Tibial artery (tissue), 4 donors: Measurements from ENCODE around the gene ILF2.
"Not testable (repeated sequence)": the region's sequence is repeated elsewhere in the genome, so short reads cannot be mapped to it uniquely, and the experiment has no call there.

ENCODE experiments used
- DNase-seq, 2 donors: peaks; one replicate each; pipeline ENCODE4 v3.0.0-alpha.2; 2019
- H3K27ac ChIP-seq, 2 donors: fragments of 200-600 bp; sonication (generic) in 1 of 2; 1 replicate in 1 of 2; 2 replicates in 1 of 2; pipeline ENCODE4 v1.5.1; 2018 to 2019; ENCODE audit warnings: mild to moderate bottlenecking in 1 of 2
- H3K27me3 ChIP-seq, 2 donors: fragments of 200-600 bp; sonication (generic) in 1 of 2; one replicate each; pipeline versions ENCODE4 v1.5.1 to v1.6.0; 2016 to 2019
- H3K36me3 ChIP-seq, 3 donors: fragments of 200-600 bp; sonication (generic) in 2 of 3; one replicate each; pipeline ENCODE4 v1.5.1; 2016 to 2019; ENCODE audit warnings: mild to moderate bottlenecking in 2 of 3
- H3K4me1 ChIP-seq, 4 donors: fragments of 200-600 bp; sonication (generic) in 2 of 4; 1 replicate in 3 of 4; 2 replicates in 1 of 4; pipeline ENCODE4 v1.5.1; 2016 to 2019
- H3K4me3 ChIP-seq, 2 donors: fragments of 200-600 bp; sonication (generic) in 1 of 2; 1 replicate in 1 of 2; 2 replicates in 1 of 2; pipeline ENCODE4 v1.5.1; 2018 to 2019; ENCODE audit warnings: mild to moderate bottlenecking in 2 of 2
- H3K9me3 ChIP-seq, 3 donors: fragments of 200-600 bp; sonication (generic) in 1 of 3; one replicate each; pipeline ENCODE4 v1.5.1; 2016 to 2019
- CTCF ChIP-seq, 2 experiments: fragments of 200-600 bp in 1 of 2; fragments of 450-650 bp in 1 of 2; IDR thresholded peaks; one replicate each; pipeline ENCODE4 v1.5.1; 2017 to 2019; ENCODE audit warnings: antibody characterized with exemption in 2 of 2, mild to moderate bottlenecking in 1 of 2, moderate library complexity in 1 of 2
- intact Hi-C: fragments of 100-400 bp; cut with DNase I; formaldehyde crosslinking; loops from one replicate; pipeline ENCODE4 v1.15.0; 2023; ENCODE audit warnings: low total_unique reads

The ILF2 gene

GRCh38 chr1:153643816-153644215 is 27.0 kb downstream of the ILF2 start:
- no peaks in the 10 kb centered on the region for H3K27me3 ChIP-seq
- peak overlapping the region; percentile 10 to 32 for H3K27ac ChIP-seq
- no peaks in the 10 kb centered on the region for H3K9me3 ChIP-seq
- intact Hi-C loops: no loop called here
- peaks cover 0 to 20% (median 4%) of the 10 kb centered on the region in 4 donors for H3K4me1 ChIP-seq
- peaks cover 70 to 82% (median 74%) of the 10 kb centered on the region in 3 donors for H3K36me3 ChIP-seq
- H3K4me3 ChIP-seq: no peak overlapping the region
- no peak for DNase-seq
- no peak for TF ChIP-seq CTCF (IDR thresholded peaks at IDR 0.05)

- Histone ChIP-seq H3K27ac (peak overlapping the region; percentile 10 to 32), H3K4me1 (peaks cover 0 to 24% (median 4%) of the 10 kb centered on the region in 4 donors), H3K27me3 (no peaks in the 10 kb centered on the region), H3K36me3 (peaks cover 77 to 89% (median 81%) of the 10 kb centered on the region in 3 donors), H3K4me3 (no peak overlapping the region), H3K9me3 (no peaks in the 10 kb centered on the region)
- no peak for TF ChIP-seq CTCF (IDR thresholded peaks at IDR 0.05)
- peak in 1 of 2 donors; percentile 54 for DNase-seq
- intact Hi-C loops: no loop called here
Observed at GRCh38 chr1:153643100-153643499, 27.7 kb downstream of the ILF2 start.

GRCh38 chr1:153642161-153642560 is 28.6 kb downstream of the ILF2 start:
- H3K36me3 ChIP-seq: peaks cover 87 to 99% (median 91%) of the 10 kb centered on the region in 3 donors
- H3K4me1 ChIP-seq: peaks cover 0 to 32% (median 8%) of the 10 kb centered on the region in 4 donors
- H3K27me3 ChIP-seq: no peaks in the 10 kb centered on the region
- no peak for TF ChIP-seq CTCF (IDR thresholded peaks at IDR 0.05)
- intact Hi-C loops: no loop called here
- H3K4me3 ChIP-seq: no peak overlapping the region
- no peaks in the 10 kb centered on the region for H3K9me3 ChIP-seq
- peak in 1 of 2 donors; percentile 51 for DNase-seq
- H3K27ac ChIP-seq: no peak overlapping the region

GRCh38 chr1:153640861-153641260 is 29.9 kb downstream of the ILF2 start:
- peaks cover 0 to 45% (median 16%) of the 10 kb centered on the region in 4 donors for H3K4me1 ChIP-seq
- no peaks in the 10 kb centered on the region for H3K9me3 ChIP-seq
- DNase-seq: no peak
- no peak overlapping the region for H3K4me3 ChIP-seq
- peaks cover 90 to 99% (median 96%) of the 10 kb centered on the region in 3 donors for H3K36me3 ChIP-seq
- TF ChIP-seq CTCF (IDR thresholded peaks at IDR 0.05): no peak
- no peak overlapping the region for H3K27ac ChIP-seq
- no peaks in the 10 kb centered on the region for H3K27me3 ChIP-seq
- intact Hi-C loops: no loop called here

GRCh38 chr1:153640213-153640612 is 30.6 kb downstream of the ILF2 start:
- intact Hi-C loops, H3K27me3 ChIP-seq, H3K27ac ChIP-seq, H3K4me3 ChIP-seq, H3K9me3 ChIP-seq: not testable (repeated sequence)
- DNase-seq: peak in 1 of 2 donors; percentile 25
- Histone ChIP-seq H3K36me3 (peaks cover 84 to 92% (median 89%) of the 10 kb centered on the region in 3 donors), H3K4me1 (peaks cover 0 to 52% (median 22%) of the 10 kb centered on the region in 4 donors)

GRCh38 chr1:153639280-153639679 is 31.5 kb downstream of the ILF2 start:
- Histone ChIP-seq H3K36me3 (peaks cover 77 to 83% (median 81%) of the 10 kb centered on the region in 3 donors), H3K4me3 (no peak overlapping the region), H3K27me3 (no peaks in the 10 kb centered on the region), H3K9me3 (no peaks in the 10 kb centered on the region), H3K4me1 (peaks cover 0 to 56% (median 26%) of the 10 kb centered on the region in 4 donors), H3K27ac (no peak overlapping the region)
- intact Hi-C loops: no loop called here
- peak in 1 of 2 donors; percentile 44 for DNase-seq
- no peak for TF ChIP-seq CTCF (IDR thresholded peaks at IDR 0.05)
